ENCODE measurements around the gene MAP1A.

DNA sequence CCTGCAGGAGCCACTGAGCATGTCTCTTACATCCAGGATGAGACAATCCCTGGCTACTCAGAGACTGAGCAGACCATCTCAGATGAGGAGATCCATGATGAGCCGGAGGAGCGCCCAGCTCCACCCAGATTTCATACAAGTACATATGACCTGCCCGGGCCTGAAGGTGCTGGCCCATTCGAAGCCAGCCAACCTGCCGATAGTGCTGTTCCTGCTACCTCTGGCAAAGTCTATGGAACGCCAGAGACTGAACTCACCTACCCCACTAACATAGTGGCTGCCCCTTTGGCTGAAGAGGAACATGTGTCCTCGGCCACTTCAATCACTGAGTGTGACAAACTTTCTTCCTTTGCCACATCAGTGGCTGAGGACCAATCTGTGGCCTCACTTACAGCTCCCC lies 6.2 kb downstream of the MAP1A start:
- TF ChIP-seq CTCF (IDR thresholded peaks at IDR 0.05) (no peak), POLR2A (IDR thresholded peaks at IDR 0.05) (no peak)

Measured in lower leg skin (tissue), 3 donors.